Measurements from ENCODE around the gene TTLL6. TPM values are rescaled to one million over a fixed set of nuclear protein-coding genes. Genes with fewer than 3 reads are reported as not detected.

The TTLL6 gene
- total and polyA plus RNA-seq, 2 of the 4 experiments (the other 2 are of a cell fraction), result not detected

DNA sequence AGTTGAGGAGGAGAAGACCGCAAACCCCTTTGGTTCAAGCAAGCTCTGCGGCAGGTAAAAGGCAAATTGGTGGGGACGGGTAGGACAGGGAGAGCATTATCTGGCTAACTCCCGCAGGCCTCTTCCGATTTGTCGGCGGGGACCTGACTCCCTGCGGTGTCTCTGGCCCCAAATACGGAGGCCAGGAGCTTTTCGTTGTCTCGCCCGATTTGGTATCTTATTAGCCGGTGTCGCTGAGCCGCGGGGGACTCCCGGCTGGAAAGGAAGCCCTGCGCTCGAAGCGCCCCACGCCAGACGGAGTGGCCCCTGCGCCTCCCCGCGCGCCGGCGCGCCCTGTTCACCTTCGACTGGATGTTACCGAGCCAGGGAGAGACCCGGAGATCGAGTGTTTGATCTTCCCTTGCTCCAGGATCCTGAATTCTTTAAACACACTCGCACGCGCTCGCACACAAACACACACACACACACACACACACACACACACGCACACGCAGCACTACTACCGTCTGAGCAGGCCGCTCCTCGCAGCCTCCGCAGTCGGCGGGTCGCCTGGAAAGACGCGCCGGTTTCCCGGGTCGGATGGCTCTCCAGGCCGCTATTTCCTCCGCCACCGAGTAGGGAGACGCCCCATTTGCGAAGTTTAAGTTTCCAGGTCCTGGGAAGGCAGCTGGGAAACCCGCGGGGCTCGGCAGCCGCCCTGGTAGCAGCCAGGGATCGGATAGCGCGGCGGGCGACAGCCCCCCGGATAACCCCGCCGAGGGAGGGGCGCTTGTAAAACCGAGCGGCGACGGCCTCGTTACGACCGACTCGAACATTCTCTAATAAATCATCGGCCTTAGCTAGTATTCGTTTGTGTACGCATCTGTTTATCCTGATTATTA lies 98.0 kb downstream of the TTLL6 start:
- dilution Hi-C loops (cut with HindIII; ENCODE audit: low sequenced_read_pairs, unreplicated experiment) (no loop called here), intact Hi-C loops (cut with micrococcal nuclease) (no loop called here), in situ Hi-C loops (cut with MboI; ENCODE audit: low sequenced_read_pairs) (no loop called here)
- H3K4me2 ChIP-seq (ENCODE audit: low read depth, low read length), result no peak overlapping the region
- H2BK120ac ChIP-seq (ENCODE audit: low read depth, low read length), result no peak overlapping the region
- no TSS peak for BruUV-seq (replicated peaks)
- H3K4me3 ChIP-seq (ENCODE audit: insufficient read depth, low read depth, low read length), result no peak overlapping the region
- H3K14ac ChIP-seq (replicated peaks; ENCODE audit: low read depth, low read length), result no peak overlapping the region
- H2BK5ac ChIP-seq (ENCODE audit: low read depth, low read length, poor library complexity, severe bottlenecking), result no peak overlapping the region
- no peak overlapping the region for H2AK5ac ChIP-seq (ENCODE audit: low read depth, low read length)
- ATAC-seq (ENCODE audit: low read depth) (no peak), DNase-seq (no peak)
- no peak overlapping the region for H3K23ac ChIP-seq (ENCODE audit: low read depth, low read length)
- 0 out of 2 replicates have a peak, but pooled peaks cover 8% of the 10 kb centered on the region for H4K20me1 ChIP-seq (ENCODE audit: insufficient read depth, low read length)
- ChIA-PET POLR2A (ENCODE audit: unreplicated experiment) (no interaction called here), CTCF (no interaction called here)
- WGBS, 2 experiments (ENCODE audit: extremely low coverage in 2 of 2, insufficient read length in 1 of 2), result 3% methylated on average over 21 of the region's 80 CpGs; no CpG with 5 or more reads in 1 of the 2 experiments
- no peaks in the 10 kb centered on the region for H3K9me1 ChIP-seq (ENCODE audit: insufficient read depth, low read length)
- H4K8ac ChIP-seq (ENCODE audit: low read depth in 2 of 2, low read length in 2 of 2), result no peak overlapping the region
- H3K18ac ChIP-seq (ENCODE audit: low read depth, low read length), result no peak overlapping the region
- H3K4ac ChIP-seq (ENCODE audit: low read depth, low read length), result no peak overlapping the region
- H3K9ac ChIP-seq (ENCODE audit: low read depth, low read length), result no peak overlapping the region
- peak overlapping the region; percentile 46 for H2AFZ ChIP-seq (replicated peaks; ENCODE audit: low read length, poor library complexity)
- TF ChIP-seq CHD1 (IDR thresholded peaks at IDR 0.05; ENCODE audit: low read depth, low read length), result no peak
- no peak for TF ChIP-seq MAZ (IDR thresholded peaks at IDR 0.05; ENCODE audit: borderline replicate concordance, low read depth, low read length)
- H2BK20ac ChIP-seq (ENCODE audit: low read depth, low read length), result no peak overlapping the region
- H3K56ac ChIP-seq (ENCODE audit: extremely low read depth, insufficient read depth, low read length), result no peak overlapping the region
- H3K79me1 ChIP-seq (ENCODE audit: low read depth in 1 of 2, low read length in 2 of 2), result no peaks in the 10 kb centered on the region
- H4K91ac ChIP-seq (ENCODE audit: insufficient read depth, low read depth, low read length), result no peak overlapping the region
- H3K27me3 ChIP-seq (ENCODE audit: control insufficient read depth, insufficient read depth, low read length), result peaks cover 81% of the 10 kb centered on the region
- H2AK9ac ChIP-seq (replicated peaks; ENCODE audit: low read depth, low read length, poor library complexity), result no peak overlapping the region
- H4K5ac ChIP-seq (ENCODE audit: low read depth, low read length), result no peak overlapping the region
- no peaks in the 10 kb centered on the region for H3K36me3 ChIP-seq (ENCODE audit: control insufficient read depth, insufficient read depth, low read length)
- H3K9me3 ChIP-seq (ENCODE audit: control insufficient read depth, insufficient read depth, low read length), result peaks cover 18% of the 10 kb centered on the region
- no peaks in the 10 kb centered on the region for H3K4me1 ChIP-seq (ENCODE audit: control insufficient read depth, insufficient read depth, low read length)
- H2BK15ac ChIP-seq (ENCODE audit: low read depth, low read length), result no peak overlapping the region
- no peak overlapping the region for H3K27ac ChIP-seq (ENCODE audit: insufficient read depth, low read length)
